CD4-positive, alpha-beta T cell treated with Interleukin-15 for 1 hour (primary cell): ENCODE measurements around the gene HAUS3.
"Not testable (repeated sequence)": the region's sequence is repeated elsewhere in the genome, so short reads cannot be mapped to it uniquely, and the experiment has no call there.

Experiments used
- DNase-seq: peaks from one replicate; pipeline ENCODE4 v3.0.0-alpha.2; 2020

HAUS3 gene

DNA sequence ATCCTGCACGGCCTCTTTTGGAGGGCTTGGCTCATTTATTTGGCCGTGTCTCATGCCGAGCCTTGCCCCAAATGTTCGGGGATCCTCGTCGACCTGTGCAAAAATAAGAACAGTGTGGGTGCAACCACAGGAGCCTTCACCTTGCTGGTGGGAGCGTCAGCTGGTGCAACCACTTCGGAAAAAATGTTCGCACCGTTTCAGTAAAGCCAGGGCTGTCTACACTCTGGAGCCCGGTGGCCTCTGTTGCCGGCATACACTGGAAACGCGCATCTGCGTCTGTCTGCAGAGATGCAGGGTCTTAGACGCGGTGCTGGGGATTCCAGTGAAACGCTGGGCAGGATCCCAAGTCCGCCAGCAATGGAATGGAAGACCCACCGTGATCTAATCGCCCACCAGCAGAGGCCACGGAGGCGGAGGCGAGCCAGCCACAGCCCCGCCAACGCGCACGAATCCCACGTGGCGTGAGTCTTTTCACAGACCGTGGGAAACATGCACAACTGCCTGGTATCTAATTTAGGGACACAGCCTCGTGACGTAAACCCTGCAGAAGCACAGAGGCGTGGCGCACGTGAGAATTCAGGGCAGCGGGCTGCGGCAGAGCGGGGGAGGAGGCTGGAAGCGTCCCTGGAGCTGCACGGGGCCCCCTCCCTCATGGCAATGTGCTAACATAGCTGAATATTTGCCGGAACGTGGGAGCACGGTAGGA lies 33.8 kb upstream of the HAUS3 start:
- no peak for DNase-seq

DNA sequence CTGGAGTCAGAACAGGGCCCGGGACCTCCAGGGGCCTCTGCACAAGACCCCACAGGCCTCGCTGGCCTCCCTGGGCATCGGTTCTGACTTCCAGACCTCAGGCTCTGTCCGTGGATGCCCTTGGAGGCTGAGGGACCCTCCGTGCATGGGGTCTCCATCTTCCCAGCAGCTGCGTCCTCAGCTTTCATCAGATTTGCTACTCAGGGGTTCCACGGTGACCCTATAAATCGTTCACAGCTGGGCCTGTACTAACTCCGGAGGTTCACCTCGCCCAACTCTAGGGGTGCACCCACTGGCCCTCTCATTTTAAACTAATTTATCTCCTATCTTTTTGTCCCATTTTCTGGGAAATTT lies 33.1 kb upstream of the HAUS3 start:
- DNase-seq: not testable (repeated sequence)

- no peak for DNase-seq
Observed at GRCh38 chr4:2274320-2275043, 32.6 kb upstream of the HAUS3 start.

GRCh38 chr4:2273657-2274319 lies 31.9 kb upstream of the HAUS3 start:
- no peak for DNase-seq

DNA sequence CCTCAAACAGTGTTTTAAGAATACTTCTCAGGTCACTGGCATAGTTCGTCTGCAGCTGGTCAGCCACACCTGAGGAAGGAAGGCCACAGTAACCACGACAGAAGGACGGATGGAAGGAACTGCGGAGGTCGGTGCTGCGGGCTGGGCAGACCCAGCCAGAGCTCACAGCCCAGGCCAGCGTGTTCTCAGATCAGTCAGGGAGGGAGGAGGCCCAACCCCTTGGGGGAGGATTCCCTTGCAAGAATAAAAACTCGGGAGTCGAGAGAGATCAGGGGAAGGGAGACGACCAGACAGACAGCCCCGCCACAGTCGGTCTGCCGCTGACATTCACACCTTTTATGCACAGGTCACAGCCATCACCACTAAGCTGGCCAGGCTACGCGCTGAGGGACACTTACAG lies 31.3 kb upstream of the HAUS3 start:
- DNase-seq: no peak

DNA sequence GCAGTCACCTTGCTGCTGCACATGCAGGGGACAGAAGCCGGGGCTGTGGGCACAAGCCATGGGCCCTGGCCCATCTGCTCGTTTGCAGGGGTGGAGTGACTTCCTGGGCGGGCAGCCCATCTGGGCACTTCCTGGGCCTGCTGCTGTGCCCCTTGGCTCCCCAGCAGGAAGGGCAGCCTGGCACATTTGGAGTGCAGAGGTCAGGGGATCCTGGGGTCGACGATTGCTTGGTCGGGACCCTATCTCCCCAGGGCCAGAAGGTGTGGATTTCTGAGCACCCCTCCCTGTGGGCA lies 30.9 kb upstream of the HAUS3 start:
- DNase-seq: no peak

- DNase-seq: no peak
Observed at GRCh38 chr4:2272026-2272827, 30.3 kb upstream of the HAUS3 start.

- no peak for DNase-seq
Observed at GRCh38 chr4:2271279-2272025, 29.5 kb upstream of the HAUS3 start.

- no peak for DNase-seq
Observed at GRCh38 chr4:2270341-2271165, 28.6 kb upstream of the HAUS3 start.

- DNase-seq: no peak
Observed at GRCh38 chr4:2269618-2270163, 27.8 kb upstream of the HAUS3 start.

- DNase-seq: no peak
Observed at GRCh38 chr4:2269206-2269531, 27.2 kb upstream of the HAUS3 start.

DNA sequence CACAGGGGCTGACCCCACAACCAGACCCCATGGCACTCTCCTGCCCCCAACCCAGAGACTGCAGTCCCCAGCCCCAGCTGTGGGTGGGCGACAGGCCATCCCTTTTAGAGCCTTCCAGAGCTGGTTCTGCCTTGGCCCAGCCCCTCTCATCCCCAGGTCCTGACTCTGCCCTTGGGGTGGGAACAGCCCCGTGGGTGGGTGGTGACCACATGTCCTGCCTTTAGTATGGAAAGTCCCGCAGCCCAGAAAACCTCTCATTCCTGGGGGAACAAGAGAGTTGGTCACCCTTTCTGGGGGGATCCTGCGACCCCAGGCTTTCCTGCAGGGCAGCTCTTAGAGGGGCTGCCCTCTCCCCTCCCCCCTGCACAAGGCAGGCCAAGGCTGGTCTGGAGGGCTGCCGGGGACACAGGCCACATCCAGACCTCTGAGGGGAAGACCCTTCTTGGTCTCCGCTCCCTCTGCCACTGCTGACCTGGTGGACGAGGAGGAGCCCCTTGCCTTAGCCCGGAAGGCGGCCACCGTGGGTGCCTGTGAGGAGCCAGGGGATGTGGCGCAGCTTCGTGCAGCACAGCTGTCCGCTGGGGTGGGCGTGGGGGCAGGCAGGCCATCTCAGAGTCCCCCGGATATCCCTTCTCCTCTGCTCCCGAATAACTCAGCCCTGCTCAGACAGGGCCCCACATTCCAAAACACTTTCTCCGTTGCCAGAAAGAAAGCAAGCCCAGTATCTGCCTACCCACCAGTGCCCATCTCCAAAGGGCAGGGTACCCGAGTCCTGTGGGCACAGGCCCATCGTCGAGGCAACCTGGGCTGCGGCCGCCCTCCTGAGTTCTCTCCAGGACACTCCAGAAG lies 26.7 kb upstream of the HAUS3 start:
- no peak for DNase-seq

- no peak for DNase-seq
Observed at GRCh38 chr4:2267841-2268240, 25.9 kb upstream of the HAUS3 start.

GRCh38 chr4:2267320-2267811 lies 25.4 kb upstream of the HAUS3 start:
- no peak for DNase-seq

GRCh38 chr4:2266821-2267220 lies 24.9 kb upstream of the HAUS3 start:
- DNase-seq: no peak

GRCh38 chr4:2266181-2266580 lies 24.3 kb upstream of the HAUS3 start:
- DNase-seq: no peak

GRCh38 chr4:2265113-2266110 lies 23.5 kb upstream of the HAUS3 start:
- DNase-seq: no peak

GRCh38 chr4:2264481-2265041 lies 22.6 kb upstream of the HAUS3 start:
- DNase-seq: no peak

DNA sequence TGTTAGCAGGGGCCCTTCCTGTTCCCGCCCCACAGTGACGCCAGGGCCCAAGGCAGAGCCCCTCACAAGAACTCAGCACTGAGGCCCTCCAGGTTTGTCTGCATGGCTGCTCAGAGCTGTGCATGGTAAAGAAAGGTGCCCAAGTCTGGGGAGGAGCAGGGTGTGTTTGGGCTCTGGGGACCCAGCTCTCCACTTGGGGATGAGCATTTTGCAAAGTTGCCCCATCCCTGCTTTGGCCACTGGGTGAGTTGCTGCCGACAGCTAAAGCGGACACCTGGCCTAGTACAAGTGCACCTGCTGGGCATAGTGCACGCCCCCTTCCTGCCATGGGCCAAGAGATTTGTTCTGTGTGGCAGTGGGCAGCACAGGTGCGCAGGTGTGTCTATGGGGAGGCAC lies 22.0 kb upstream of the HAUS3 start:
- no peak for DNase-seq
